ENCODE data around the gene KIAA0513.
A peak's percentile ranks its signal among the peaks of the same experiment; 100 is the strongest.

KIAA0513 gene

GRCh38 chr16:85064186-85064585 is 36.6 kb downstream of the KIAA0513 start:
- H2BK5ac ChIP-seq (ENCODE audit: low read length): no peak overlapping the region
- no peaks in the 10 kb centered on the region for H3K79me1 ChIP-seq (ENCODE audit: low read depth, low read length)

GRCh38 chr16:85065099-85065498 is 37.5 kb downstream of the KIAA0513 start:
- no peak for DNase-seq (ENCODE audit: low spot score)
- Histone ChIP-seq H3K23ac (ENCODE audit: low read depth, low read length, poor library complexity) (no peak overlapping the region), H2AFZ (ENCODE audit: low read length) (no peak overlapping the region), H3K18ac (ENCODE audit: low read length) (peak overlapping the region; percentile 31), H3K27ac (replicated peaks; ENCODE audit: low read length) (no peak overlapping the region), H3K4ac (ENCODE audit: low read length) (no peak overlapping the region), H2BK120ac (ENCODE audit: low read depth, low read length) (no peak overlapping the region), H3K9ac (ENCODE audit: low read depth, low read length, poor library complexity) (no peak overlapping the region), H3K79me1 (ENCODE audit: low read depth, low read length) (no peaks in the 10 kb centered on the region), H3K27me3 (ENCODE audit: control insufficient read depth in 3 of 3, insufficient read depth in 3 of 3, low read depth in 1 of 3, low read length in 3 of 3) (no peaks in the 10 kb centered on the region), H4K91ac (ENCODE audit: low read depth, low read length, poor library complexity) (no peak overlapping the region), H2AK5ac (ENCODE audit: low read depth, low read length) (no peak overlapping the region), H2BK12ac (ENCODE audit: low read length) (no peak overlapping the region), H2BK5ac (ENCODE audit: low read length) (no peak overlapping the region), H3K4me2 (ENCODE audit: insufficient read depth, low read length, poor library complexity, severe bottlenecking) (no peak overlapping the region), H4K8ac (ENCODE audit: low read depth, low read length) (no peak overlapping the region), H3K4me3 (ENCODE audit: low read length in 2 of 2) (no peak overlapping the region), H3K36me3 (replicated peaks in 1 of 2; ENCODE audit: control insufficient read depth in 2 of 2, insufficient read depth in 2 of 2, low read length in 2 of 2) (peaks cover 0 to 1% of the 10 kb centered on the region in 2 donors), H2BK15ac (ENCODE audit: low read length) (no peak overlapping the region), H3K9me3 (replicated peaks in 1 of 2; ENCODE audit: control insufficient read depth in 2 of 2, insufficient read depth in 1 of 2, low read depth in 1 of 2, low read length in 2 of 2) (no peaks in the 10 kb centered on the region), H3K4me1 (ENCODE audit: control insufficient read depth in 2 of 2, insufficient read depth in 1 of 2, low read depth in 1 of 2, low read length in 2 of 2) (peaks cover 0 to 11% of the 10 kb centered on the region in 2 donors), H3K14ac (ENCODE audit: low read length) (no peak overlapping the region)
- no CpG with 5 or more reads among the region's 13 CpGs for WGBS, 2 donors (ENCODE audit: extremely low coverage in 2 of 2, insufficient read length in 2 of 2, insufficient replicate concordance in 1 of 2)

More at GRCh38 chr16:85064186-85064585, 36.6 kb downstream of the KIAA0513 start:
- Histone ChIP-seq H3K9ac (ENCODE audit: low read depth, low read length, poor library complexity) (no peak overlapping the region), H3K4me2 (ENCODE audit: insufficient read depth, low read length, poor library complexity, severe bottlenecking) (no peak overlapping the region), H3K23ac (ENCODE audit: low read depth, low read length, poor library complexity) (no peak overlapping the region), H2BK120ac (ENCODE audit: low read depth, low read length) (no peak overlapping the region), H3K18ac (ENCODE audit: low read length) (no peak overlapping the region), H2AK5ac (ENCODE audit: low read depth, low read length) (no peak overlapping the region), H3K4ac (ENCODE audit: low read length) (no peak overlapping the region), H4K91ac (ENCODE audit: low read depth, low read length, poor library complexity) (no peak overlapping the region), H3K4me3 (ENCODE audit: low read length in 2 of 2) (no peak overlapping the region), H3K36me3 (replicated peaks in 1 of 2; ENCODE audit: control insufficient read depth in 2 of 2, insufficient read depth in 2 of 2, low read length in 2 of 2) (peaks cover 0 to 1% of the 10 kb centered on the region in 2 donors), H3K14ac (ENCODE audit: low read length) (no peak overlapping the region), H2AFZ (ENCODE audit: low read length) (no peak overlapping the region), H3K27me3 (ENCODE audit: control insufficient read depth in 3 of 3, insufficient read depth in 3 of 3, low read depth in 1 of 3, low read length in 3 of 3) (no peaks in the 10 kb centered on the region), H2BK12ac (ENCODE audit: low read length) (no peak overlapping the region), H2BK15ac (ENCODE audit: low read length) (no peak overlapping the region), H4K8ac (ENCODE audit: low read depth, low read length) (no peak overlapping the region), H3K27ac (replicated peaks; ENCODE audit: low read length) (no peak overlapping the region), H3K9me3 (replicated peaks in 1 of 2; ENCODE audit: control insufficient read depth in 2 of 2, insufficient read depth in 1 of 2, low read depth in 1 of 2, low read length in 2 of 2) (no peaks in the 10 kb centered on the region), H3K4me1 (ENCODE audit: control insufficient read depth in 2 of 2, insufficient read depth in 1 of 2, low read depth in 1 of 2, low read length in 2 of 2) (peaks cover 0 to 7% of the 10 kb centered on the region in 2 donors)
- DNase-seq (ENCODE audit: low spot score): no peak
- no CpG with 5 or more reads among the region's 6 CpGs for WGBS, 2 donors (ENCODE audit: extremely low coverage in 2 of 2, insufficient read length in 2 of 2, insufficient replicate concordance in 1 of 2)

GRCh38 chr16:85066346-85066885 is 38.8 kb downstream of the KIAA0513 start:
- no peak overlapping the region for H3K27ac ChIP-seq (replicated peaks; ENCODE audit: low read length)
- H3K14ac ChIP-seq (ENCODE audit: low read length): peak overlapping the region; percentile 17
- H3K23ac ChIP-seq (ENCODE audit: low read depth, low read length, poor library complexity): no peak overlapping the region
- H3K4me1 ChIP-seq (ENCODE audit: control insufficient read depth in 2 of 2, insufficient read depth in 1 of 2, low read depth in 1 of 2, low read length in 2 of 2): peaks cover 0 to 11% of the 10 kb centered on the region in 2 donors
- H3K27me3 ChIP-seq (ENCODE audit: control insufficient read depth in 3 of 3, insufficient read depth in 3 of 3, low read depth in 1 of 3, low read length in 3 of 3): no peaks in the 10 kb centered on the region
- no peak overlapping the region for H2AFZ ChIP-seq (ENCODE audit: low read length)
- WGBS, 2 donors (ENCODE audit: extremely low coverage in 2 of 2, insufficient read length in 2 of 2, insufficient replicate concordance in 1 of 2): no CpG with 5 or more reads among the region's 12 CpGs
- H3K9ac ChIP-seq (ENCODE audit: low read depth, low read length, poor library complexity): no peak overlapping the region
- H2BK12ac ChIP-seq (ENCODE audit: low read length): no peak overlapping the region
- no peaks in the 10 kb centered on the region for H3K9me3 ChIP-seq (replicated peaks in 1 of 2; ENCODE audit: control insufficient read depth in 2 of 2, insufficient read depth in 1 of 2, low read depth in 1 of 2, low read length in 2 of 2)
- H3K18ac ChIP-seq (ENCODE audit: low read length): peak overlapping the region; percentile 61
- H2BK15ac ChIP-seq (ENCODE audit: low read length): no peak overlapping the region
- H3K79me1 ChIP-seq (ENCODE audit: low read depth, low read length): no peaks in the 10 kb centered on the region
- no peak overlapping the region for H3K4me2 ChIP-seq (ENCODE audit: insufficient read depth, low read length, poor library complexity, severe bottlenecking)
- H4K8ac ChIP-seq (ENCODE audit: low read depth, low read length): peak overlapping the region; percentile 57
- no peak overlapping the region for H2BK120ac ChIP-seq (ENCODE audit: low read depth, low read length)
- H3K4ac ChIP-seq (ENCODE audit: low read length): no peak overlapping the region
- no peak overlapping the region for H3K4me3 ChIP-seq (ENCODE audit: low read length in 2 of 2)
- peak overlapping the region; percentile 59 for H2BK5ac ChIP-seq (ENCODE audit: low read length)
- peaks cover 0 to 1% of the 10 kb centered on the region in 2 donors for H3K36me3 ChIP-seq (replicated peaks in 1 of 2; ENCODE audit: control insufficient read depth in 2 of 2, insufficient read depth in 2 of 2, low read length in 2 of 2)
- H4K91ac ChIP-seq (ENCODE audit: low read depth, low read length, poor library complexity): no peak overlapping the region
- H2AK5ac ChIP-seq (ENCODE audit: low read depth, low read length): peak overlapping the region; percentile 61
- no peak for DNase-seq (ENCODE audit: low spot score)

- peak overlapping the region; percentile 29 for H4K8ac ChIP-seq (ENCODE audit: low read depth, low read length)
- no CpG with 5 or more reads among the region's 18 CpGs for WGBS, 2 donors (ENCODE audit: extremely low coverage in 2 of 2, insufficient read length in 2 of 2, insufficient replicate concordance in 1 of 2)
- H2BK12ac ChIP-seq (ENCODE audit: low read length): no peak overlapping the region
- H3K36me3 ChIP-seq (replicated peaks in 1 of 2; ENCODE audit: control insufficient read depth in 2 of 2, insufficient read depth in 2 of 2, low read length in 2 of 2): peaks cover 0 to 1% of the 10 kb centered on the region in 2 donors
- no peaks in the 10 kb centered on the region for H3K27me3 ChIP-seq (ENCODE audit: control insufficient read depth in 3 of 3, insufficient read depth in 3 of 3, low read depth in 1 of 3, low read length in 3 of 3)
- no peak overlapping the region for H2BK5ac ChIP-seq (ENCODE audit: low read length)
- no peak overlapping the region for H3K4ac ChIP-seq (ENCODE audit: low read length)
- no peak overlapping the region for H2BK15ac ChIP-seq (ENCODE audit: low read length)
- H3K4me3 ChIP-seq (ENCODE audit: low read length in 2 of 2): peak overlapping the region in 1 of 2 donors; percentile 40
- H3K14ac ChIP-seq (ENCODE audit: low read length): peak overlapping the region; percentile 32
- no peak overlapping the region for H4K91ac ChIP-seq (ENCODE audit: low read depth, low read length, poor library complexity)
- DNase-seq (ENCODE audit: low spot score): no peak
- no peak overlapping the region for H2AFZ ChIP-seq (ENCODE audit: low read length)
- no peak overlapping the region for H2AK5ac ChIP-seq (ENCODE audit: low read depth, low read length)
- peaks cover 0 to 11% of the 10 kb centered on the region in 2 donors for H3K4me1 ChIP-seq (ENCODE audit: control insufficient read depth in 2 of 2, insufficient read depth in 1 of 2, low read depth in 1 of 2, low read length in 2 of 2)
- H2BK120ac ChIP-seq (ENCODE audit: low read depth, low read length): no peak overlapping the region
- H3K23ac ChIP-seq (ENCODE audit: low read depth, low read length, poor library complexity): no peak overlapping the region
- H3K27ac ChIP-seq (replicated peaks; ENCODE audit: low read length): no peak overlapping the region
- peak overlapping the region; percentile 55 for H3K18ac ChIP-seq (ENCODE audit: low read length)
- H3K79me1 ChIP-seq (ENCODE audit: low read depth, low read length): no peaks in the 10 kb centered on the region
- no peaks in the 10 kb centered on the region for H3K9me3 ChIP-seq (replicated peaks in 1 of 2; ENCODE audit: control insufficient read depth in 2 of 2, insufficient read depth in 1 of 2, low read depth in 1 of 2, low read length in 2 of 2)
- no peak overlapping the region for H3K4me2 ChIP-seq (ENCODE audit: insufficient read depth, low read length, poor library complexity, severe bottlenecking)
- peak overlapping the region; percentile 30 for H3K9ac ChIP-seq (ENCODE audit: low read depth, low read length, poor library complexity)
Observed at GRCh38 chr16:85067024-85067423, 39.4 kb downstream of the KIAA0513 start.
